PFSK-1 (cell line): ENCODE data around the gene BCL2L11.

ENCODE experiments used
- POLR2AphosphoS5 ChIP-seq: IDR thresholded peaks from 2 replicates; pipeline ENCODE4 v1.6.1; 2012; ENCODE audit warnings: low read depth, mild to moderate bottlenecking, control low read depth, low read length, moderate library complexity
- TAF1 ChIP-seq: IDR thresholded peaks from 2 replicates; pipeline ENCODE4 v1.6.1; 2012; ENCODE audit warnings: low read length, control low read depth, borderline replicate concordance; ENCODE audit not compliant: insufficient read depth

DNA sequence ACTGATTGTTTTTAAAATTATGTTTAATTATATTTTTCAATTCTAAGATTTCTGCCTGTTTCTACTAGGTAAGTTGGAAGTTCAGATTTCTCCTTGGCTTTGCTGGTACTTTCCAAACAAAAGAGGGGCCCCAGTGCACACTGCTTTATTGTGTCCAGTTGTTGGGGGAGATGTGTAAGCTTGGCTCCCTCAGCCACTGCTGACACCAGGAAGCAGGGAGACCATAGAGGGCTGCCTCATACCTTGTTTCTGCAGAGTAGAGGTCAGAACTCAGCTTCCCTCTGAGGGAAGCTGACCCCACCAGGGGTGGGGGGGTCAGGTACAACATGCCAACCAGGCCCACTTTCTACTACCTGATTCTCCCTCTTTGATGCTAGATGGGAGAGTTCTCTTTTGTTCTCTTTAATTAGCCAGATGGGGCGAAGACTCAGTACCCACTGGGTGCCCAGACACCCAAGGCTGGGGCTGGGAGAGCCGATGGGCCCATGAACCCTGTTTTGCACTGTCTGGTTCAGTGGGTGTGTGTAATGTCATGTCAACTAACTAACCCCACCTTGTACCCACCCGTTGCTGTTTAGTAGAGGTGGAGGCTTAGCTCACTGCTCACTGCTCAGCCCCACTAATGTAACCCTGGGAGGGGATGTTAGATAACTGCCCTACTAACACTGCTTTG, 14.7 kb downstream of the BCL2L11 start:
- TF ChIP-seq TAF1 (no peak), POLR2AphosphoS5 (no peak)
